Endothelial cell of umbilical vein (primary cell): ENCODE results near the gene CLPTM1L.

Source experiments
- EZH2 ChIP-seq: IDR thresholded peaks from 2 replicates; pipeline ENCODE4 v1.6.1; 2012; ENCODE audit warnings: borderline replicate concordance, low read depth, mild to moderate bottlenecking, moderate library complexity, low read length, inconsistent platforms; ENCODE audit not compliant: severe bottlenecking
- FOS ChIP-seq: IDR thresholded peaks from 2 replicates; pipeline ENCODE4 v1.6.1; 2011; ENCODE audit warnings: mild to moderate bottlenecking, low read length, moderate library complexity, borderline replicate concordance; ENCODE audit not compliant: insufficient read depth
- POLR2A ChIP-seq: IDR thresholded peaks from 2 replicates; pipeline ENCODE4 v1.6.1; 2012; ENCODE audit warnings: low read depth, mild to moderate bottlenecking, control low read depth, low read length

GRCh38 chr5:1335540-1336095, 9.3 kb downstream of the CLPTM1L start:
- TF ChIP-seq POLR2A: no peak
- TF ChIP-seq EZH2: no peak
- no peak for TF ChIP-seq FOS
